Measurements from ENCODE around the gene LRRC34.

LRRC34 gene

DNA sequence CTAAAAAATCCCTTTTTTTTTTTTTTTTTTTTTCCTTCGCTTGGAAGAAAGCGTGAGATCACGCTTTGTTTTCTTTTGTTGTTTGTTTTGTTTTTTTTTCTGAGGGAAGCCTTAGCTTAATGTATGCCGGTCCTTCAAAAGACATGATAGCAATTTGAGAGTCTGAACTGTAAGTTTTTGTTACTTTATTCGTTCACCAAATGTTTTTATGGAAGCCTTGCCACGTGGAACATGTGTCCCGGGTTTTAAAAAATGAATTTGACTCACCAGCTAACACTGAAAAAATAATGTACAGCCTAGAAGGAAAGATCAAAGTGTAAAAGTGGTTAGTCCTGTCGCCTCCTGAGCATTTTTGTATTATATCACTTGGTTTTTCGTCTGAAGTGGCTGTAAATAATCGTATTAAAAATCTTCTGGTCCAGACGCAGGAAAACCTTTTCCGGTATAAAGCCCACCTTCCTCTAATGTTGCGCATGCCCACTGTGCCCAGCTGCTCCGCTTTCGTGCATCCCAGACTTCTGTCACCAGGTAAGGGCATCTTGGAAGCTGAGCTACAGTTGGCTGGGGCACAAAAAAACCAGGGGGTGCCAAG lies 40.3 kb downstream of the LRRC34 start:
- POLR2A ChIA-PET = interaction anchor here (0.7 to 1.8 kb wide), 3 partner anchors 9 to 551 kb away, joined by 3 to 6 read pairs (median 4); partner anchors contain the start of gene SEC62
- no peak for DNase-seq (ENCODE audit: low read depth, low spot score)
- H3K4me3 ChIP-seq (ENCODE audit: low read depth, low read length) = peak overlapping the region; percentile 98
- CTCF ChIA-PET = interaction anchor here (0.8 to 2.1 kb wide), 4 partner anchors 9 to 416 kb away, joined by 3 to 9 read pairs (median 4); no protein-coding TSS in a partner anchor
- no peak for TF ChIP-seq CTCF (IDR thresholded peaks at IDR 0.05; ENCODE audit: insufficient read depth, low read length, missing control alignments)

GRCh38 chr3:169771497-169772304 lies 41.0 kb downstream of the LRRC34 start:
- CTCF ChIA-PET = interaction anchor here (0.8 to 2.1 kb wide), 3 partner anchors 8 to 417 kb away, joined by 4 to 9 read pairs (median 5); no protein-coding TSS in a partner anchor
- H3K4me3 ChIP-seq (ENCODE audit: low read depth, low read length) = peak overlapping the region; percentile 98
- POLR2A ChIA-PET = interaction anchor here (1.4 to 1.8 kb wide), 2 partner anchors 8 to 195 kb away, joined by 4 to 6 read pairs; partner anchors contain the start of gene SEC62
- no peak for DNase-seq (ENCODE audit: low read depth, low spot score)
- TF ChIP-seq CTCF (IDR thresholded peaks at IDR 0.05; ENCODE audit: insufficient read depth, low read length, missing control alignments) = no peak

DNA sequence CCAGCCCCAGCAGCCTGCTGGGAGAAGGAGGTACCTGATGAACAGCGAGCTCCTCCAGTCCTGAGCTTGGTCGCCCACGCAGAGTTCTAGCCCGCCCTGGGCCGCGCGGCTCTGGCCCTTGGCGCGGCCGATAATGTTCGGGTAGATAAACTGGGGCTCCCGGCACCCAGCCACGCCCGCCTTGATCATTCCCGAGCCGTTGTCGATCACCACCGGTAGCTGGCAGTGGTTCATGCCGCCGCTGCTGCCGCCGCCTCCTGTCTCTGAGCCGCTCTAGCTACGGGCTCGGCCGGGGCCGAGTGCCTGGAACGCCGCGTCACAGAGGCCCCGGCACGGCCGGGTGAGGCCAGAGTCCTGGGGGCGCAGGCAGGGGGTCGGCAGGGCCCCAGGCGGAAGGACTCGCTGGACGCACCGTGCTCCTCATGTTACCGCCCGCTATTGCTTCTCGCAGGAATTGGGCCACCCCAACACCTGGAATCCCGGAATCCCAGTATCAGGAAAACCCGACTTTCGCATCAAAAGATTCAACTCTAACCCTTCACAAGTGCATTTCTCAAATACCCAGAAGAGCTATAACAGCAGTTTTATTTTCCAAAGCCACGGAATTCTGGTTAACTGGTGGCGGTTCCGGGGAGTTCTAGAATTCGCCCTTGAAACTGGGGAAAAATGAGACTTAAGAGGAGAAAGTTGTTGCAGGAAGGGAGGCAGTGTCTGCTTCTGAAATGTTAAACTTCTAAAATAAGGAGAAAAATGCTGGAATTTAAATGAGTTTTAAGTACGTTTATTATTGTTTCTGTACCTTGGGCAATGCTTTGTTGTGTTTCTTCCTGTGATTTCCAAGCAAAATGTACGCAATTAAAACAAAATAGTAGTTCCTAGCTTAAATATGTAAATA lies 43.2 kb downstream of the LRRC34 start, which contains the start of gene ACTRT3:
Gene ACTRT3 (minus strand): TSS at position 275 of the 895 bp plus-strand sequence. CDS start 41 bp downstream, at position 234.
- CTCF ChIA-PET = interaction anchor here (1.0 kb wide), 1 partner anchor 9 kb away, joined by 3 read pairs; no protein-coding TSS in a partner anchor
- POLR2A ChIA-PET = interaction anchor here (0.5 to 0.6 kb wide), 3 partner anchors 196 to 699 kb away, joined by 3 read pairs; no protein-coding TSS in a partner anchor
- TF ChIP-seq CTCF (IDR thresholded peaks at IDR 0.05; ENCODE audit: insufficient read depth, low read length, missing control alignments) = no peak
- no peak for DNase-seq (ENCODE audit: low read depth, low spot score)
- peak within 1 kb of the TSS; percentile 71 for H3K4me3 ChIP-seq (ENCODE audit: low read depth, low read length)

- ChIA-PET POLR2A (interaction anchor here (1.3 kb wide), 1 partner anchor 618 kb away, joined by 3 read pairs; no protein-coding TSS in a partner anchor), CTCF (interaction anchor here (1.4 kb wide), 1 partner anchor 203 kb away, joined by 3 read pairs; no protein-coding TSS in a partner anchor)
- peak within 1 kb of the TSS; percentile 74 for H3K4me3 ChIP-seq (ENCODE audit: low read depth, low read length)
- DNase-seq (ENCODE audit: low read depth, low spot score) = no peak
- no peak for TF ChIP-seq CTCF (IDR thresholded peaks at IDR 0.05; ENCODE audit: insufficient read depth, low read length, missing control alignments)
Measured at GRCh38 chr3:169764882-169765612, 47.7 kb downstream of the LRRC34 start, which contains the start of gene TERC. Gene TERC (minus strand): TSS chr3:169765060.

- ChIA-PET CTCF (interaction anchor here (1.4 to 2.8 kb wide), 2 partner anchors 14 to 203 kb away, joined by 3 to 8 read pairs; no protein-coding TSS in a partner anchor), POLR2A (interaction anchor here (1.3 to 2.0 kb wide), 2 partner anchors 9 to 617 kb away, joined by 3 to 6 read pairs; partner anchors contain the start of gene MYNN)
- DNase-seq (ENCODE audit: low read depth, low spot score) = no peak
- peak overlapping the region; percentile 74 for H3K4me3 ChIP-seq (ENCODE audit: low read depth, low read length)
- no peak for TF ChIP-seq CTCF (IDR thresholded peaks at IDR 0.05; ENCODE audit: insufficient read depth, low read length, missing control alignments)
Measured at GRCh38 chr3:169764312-169764881, 48.3 kb downstream of the LRRC34 start.

All from AG04449 (cell line).